GM12878 (cell line): ENCODE results near the gene ACOT12. TPM values are rescaled to one million over a fixed set of nuclear protein-coding genes. Genes with fewer than 3 reads are reported as not detected.

Experiments used
- ATAC-seq: fragments of 200-7000 bp; cut with Tn5 transposase; 3 replicates; pipeline ENCODE4 v1.9.1; 2020; ENCODE audit warnings: mild to moderate bottlenecking, moderate library complexity
- BruUV-seq: library from RNA; stranded (reverse); fragments of 400-500 nt; replicated peaks from 2 replicates; lab custom pipeline; 2021; lab: Mats Ljungman, UMichigan
- CTCF ChIA-PET: fragments of 300-600 bp; sonication (Branson Sonifier 250); formaldehyde crosslinking; extraction: SDS; loops from one replicate; lab custom pipeline; 2021; ENCODE audit warnings: inconsistent platforms; lab: Yijun Ruan, JAX
- POLR2A ChIA-PET: fragments of 350-600 bp; formaldehyde crosslinking; extraction: SDS; loops from one replicate; lab custom pipeline; 2021; ENCODE audit warnings: inconsistent platforms; lab: Charles Lee
- RAD21 ChIA-PET: fragments of 300-600 bp; sonication (Branson Sonifier 250); formaldehyde crosslinking; loops from one replicate; lab custom pipeline; 2023; ENCODE audit warnings: antibody characterized with exemption; ENCODE audit not compliant: unreplicated experiment; lab: Charles Lee
- SMC1A ChIA-PET: fragments of 300-600 bp; sonication (Branson Sonifier 250); formaldehyde crosslinking; loops from one replicate; lab custom pipeline; 2023; ENCODE audit not compliant: unreplicated experiment, uncharacterized antibody; lab: Charles Lee
- DNase-seq: peaks from one replicate; pipeline ENCODE4 v3.0.0-alpha.2; 2011; ENCODE audit warnings: low read depth, low spot score
- FAIRE-seq: peaks from 3 replicates; lab custom pipeline; 2011; peaks lifted over from hg19 to GRCh38; lab: Jason Lieb, UNC
- H2AFZ ChIP-seq: 2 replicates; pipeline ENCODE4 v1.6.0; 2011; ENCODE audit warnings: low read depth, low read length, control low read depth; ENCODE audit not compliant: control insufficient read depth
- H3K27ac ChIP-seq: 2 replicates; pipeline ENCODE4 v1.5.1; 2011; ENCODE audit warnings: control low read depth; ENCODE audit not compliant: control insufficient read depth, insufficient read depth
- H3K27me3 ChIP-seq, 2 experiments: replicated peaks in 1 of 2; 2 replicates each; pipeline versions ENCODE4 v1.6.0 to v1.6.1; 2011; ENCODE audit warnings: low read length in 1 of 2; ENCODE audit not compliant: control insufficient read depth in 2 of 2, insufficient read depth in 2 of 2
- H3K36me3 ChIP-seq, 2 experiments: 2 replicates each; pipeline ENCODE4 v1.5.1; 2011; ENCODE audit warnings: low read length in 1 of 2; ENCODE audit not compliant: control insufficient read depth in 2 of 2, insufficient read depth in 2 of 2
- H3K4me1 ChIP-seq: 2 replicates; pipeline ENCODE4 v1.6.1; 2011; ENCODE audit warnings: mild to moderate bottlenecking, low read length, moderate library complexity, mixed read lengths; ENCODE audit not compliant: control insufficient read depth, insufficient read depth
- H3K4me2 ChIP-seq: 2 replicates; pipeline ENCODE4 v1.6.0; 2011; ENCODE audit warnings: control low read depth; ENCODE audit not compliant: control insufficient read depth, insufficient read depth
- H3K4me3 ChIP-seq: fragments of 200-600 bp; sonication (generic); 2 replicates; pipeline ENCODE4 v1.5.1; 2016
- H3K79me2 ChIP-seq: 2 replicates; pipeline ENCODE4 v1.6.0; 2011; ENCODE audit warnings: low read length; ENCODE audit not compliant: control insufficient read depth, insufficient read depth
- H3K9ac ChIP-seq: 2 replicates; pipeline ENCODE4 v1.8.0; 2011; ENCODE audit warnings: low read length, control low read depth, mixed read lengths; ENCODE audit not compliant: control insufficient read depth, insufficient read depth
- H3K9me3 ChIP-seq: replicated peaks from 3 replicates; pipeline ENCODE4 v1.5.1; 2011; ENCODE audit warnings: mild to moderate bottlenecking, low read length; ENCODE audit not compliant: control insufficient read depth, insufficient read depth
- H4K20me1 ChIP-seq: 2 replicates; pipeline ENCODE4 v1.6.0; 2011; ENCODE audit not compliant: control insufficient read depth, insufficient read depth
- E2F4 ChIP-seq: IDR thresholded peaks from 2 replicates; pipeline ENCODE4 v1.6.1; 2012; ENCODE audit warnings: low read depth, low read length, improper control_type of control experiment
- E4F1 ChIP-seq: fragments of 450-650 bp; IDR thresholded peaks from 2 replicates; pipeline ENCODE4 v1.6.1; 2018; ENCODE audit warnings: borderline replicate concordance, mild to moderate bottlenecking; ENCODE audit not compliant: partially characterized antibody
- ESRRA ChIP-seq: IDR thresholded peaks from 2 replicates; pipeline ENCODE4 v1.6.1; 2012; ENCODE audit warnings: mild to moderate bottlenecking, low read length, improper control_type of control experiment
- HCFC1 ChIP-seq: fragments of 150-350 bp; IDR thresholded peaks from 2 replicates; pipeline ENCODE4 v1.6.1; 2014; ENCODE audit warnings: low read length
- KLF5 ChIP-seq: fragments of 450-650 bp; IDR thresholded peaks from 2 replicates; pipeline ENCODE4 v1.6.1; 2014; ENCODE audit warnings: mild to moderate bottlenecking; ENCODE audit not compliant: partially characterized antibody
- LARP7 ChIP-seq: fragments of 450-650 bp; IDR thresholded peaks from 2 replicates; pipeline ENCODE4 v1.6.1; 2017; ENCODE audit warnings: mild to moderate bottlenecking
- MXI1 ChIP-seq: fragments of 150-350 bp; IDR thresholded peaks from 2 replicates; pipeline ENCODE4 v1.6.1; 2011; ENCODE audit warnings: low read depth, mild to moderate bottlenecking, inconsistent platforms, low read length, improper control_type of control experiment
- NFYB ChIP-seq: IDR thresholded peaks from 2 replicates; pipeline ENCODE4 v1.6.1; 2011; ENCODE audit warnings: low read depth, mild to moderate bottlenecking, low read length, improper control_type of control experiment, moderate library complexity; ENCODE audit not compliant: insufficient read depth
- NR2C1 ChIP-seq: fragments of 450-650 bp; IDR thresholded peaks from 2 replicates; pipeline ENCODE4 v1.6.1; 2017; ENCODE audit warnings: antibody characterized with exemption, mild to moderate bottlenecking, moderate library complexity
- PAX5 ChIP-seq: IDR thresholded peaks from 2 replicates; pipeline ENCODE4 v1.6.1; 2011; ENCODE audit warnings: low read depth, low read length, borderline replicate concordance
- PAX8 ChIP-seq: fragments of 450-650 bp; IDR thresholded peaks from 2 replicates; pipeline ENCODE4 v1.6.1; 2017; ENCODE audit warnings: mild to moderate bottlenecking, moderate library complexity
- RELA ChIP-seq: fragments of 450-650 bp; IDR thresholded peaks from 2 replicates; pipeline ENCODE4 v1.8.0; 2014; ENCODE audit warnings: borderline replicate concordance; ENCODE audit not compliant: partially characterized antibody
- STAT3 ChIP-seq: IDR thresholded peaks from 2 replicates; pipeline ENCODE4 v1.6.1; 2011; ENCODE audit warnings: low read depth, low read length, improper control_type of control experiment
- YBX1 ChIP-seq: fragments of 450-650 bp; IDR thresholded peaks from 2 replicates; pipeline ENCODE4 v1.6.1; 2016; ENCODE audit warnings: antibody characterized with exemption
- YY1 ChIP-seq: IDR thresholded peaks from 2 replicates; pipeline ENCODE4 v1.6.1; 2011; ENCODE audit warnings: low read depth, mild to moderate bottlenecking, low read length
- WGBS: methylation state at CpG from one replicate; pipeline ENCODE4 v1.1.6; 2016; ENCODE audit warnings: low lambda C conversion rate; ENCODE audit not compliant: insufficient replicate concordance, insufficient coverage; ENCODE audit errors: missing lambda C conversion rate; 5-methylcytosine and 5-hydroxymethylcytosine counted together
- in situ Hi-C: fragments of 300-500 bp; cut with MboI; formaldehyde crosslinking; loops from 9 replicates; pipeline ENCODE4 v1.14.3; 2018; ENCODE audit warnings: mixed read lengths
- intact Hi-C: fragments of 100-400 bp; cut with micrococcal nuclease; formaldehyde crosslinking; loops from one replicate; pipeline ENCODE4 v1.14.2; 2022; ENCODE audit not compliant: unreplicated experiment
- polyA plus RNA-seq, 11 experiments: library from polyadenylated mRNA; depleted of rRNA in 4 of 11; unstranded in 6 of 11; stranded (reverse) in 5 of 11; fragments of >200 nt; fragmentation: Nextera tagmentation in 4 of 11; fragmentation: Illumina TruSeq in 1 of 11; extraction: Ambion mirVana in 4 of 11; extraction: Trizol in 1 of 11; gene quantifications; 1 replicate in 1 of 11; 2 replicates in 10 of 11; pipeline versions ENCODE4 v1.2.1 to v1.2.3, GENCODE V29; 2011 to 2016; ENCODE audit warnings: inconsistent platforms in 2 of 11, missing spikeins in 2 of 11, low read depth in 1 of 11
- total RNA-seq, 4 experiments: library from RNA; depleted of rRNA in 3 of 4; stranded (reverse); fragments of >200 nt in 3 of 4; fragmentation: Illumina TruSeq in 1 of 4; extraction: Trizol in 1 of 4; gene quantifications; 2 replicates each; pipeline versions ENCODE4 v1.2.1 to v1.2.3, GENCODE V29; 2013 to 2021

The ACOT12 gene
- total and polyA plus RNA-seq, 10 of the 15 experiments (the other 5 are each of a cell fraction or from before 2014, with no cell fraction given), result 0.08 TPM; not detected in 9

- no peaks in the 10 kb centered on the region for H3K36me3 ChIP-seq
- no peaks in the 10 kb centered on the region for H4K20me1 ChIP-seq
- no peaks in the 10 kb centered on the region for H3K9me3 ChIP-seq
- intact Hi-C loops (no loop called here), in situ Hi-C loops (no loop called here)
- H3K9ac ChIP-seq, result no peak overlapping the region
- RAD21 ChIA-PET, result no interaction called here
- SMC1A ChIA-PET, result interaction anchor here (0.9 kb wide), 1 partner anchor 66 kb away, joined by 4 read pairs; no protein-coding TSS in a partner anchor
- H3K4me2 ChIP-seq, result no peak overlapping the region
- no peak for FAIRE-seq
- no peak overlapping the region for H2AFZ ChIP-seq
- DNase-seq, result no peak
- POLR2A ChIA-PET, result no interaction called here
- no peaks in the 10 kb centered on the region for H3K79me2 ChIP-seq
- 94% methylated on average over 7 of the region's 7 CpGs for WGBS
- no TSS peak for BruUV-seq
- ATAC-seq, result no peak
- no peaks in the 10 kb centered on the region for H3K4me1 ChIP-seq
- CTCF ChIA-PET, result interaction anchor here (1.4 to 1.5 kb wide), 2 partner anchors 20 to 21 kb away, joined by 3 read pairs; no protein-coding TSS in a partner anchor
- no peaks in the 10 kb centered on the region for H3K27me3 ChIP-seq
- no peak overlapping the region for H3K27ac ChIP-seq
- TF ChIP-seq YY1, result no peak
- no peak for TF ChIP-seq PAX5
- no peak for TF ChIP-seq PAX8
- no peak for TF ChIP-seq ESRRA
- TF ChIP-seq NR2C1, result no peak
- TF ChIP-seq STAT3, result no peak
- no peak for TF ChIP-seq MXI1
- TF ChIP-seq KLF5, result no peak
- no peak for TF ChIP-seq E2F4
- TF ChIP-seq NFYB, result no peak
- TF ChIP-seq RELA, result no peak
- TF ChIP-seq HCFC1, result no peak
- no peak for TF ChIP-seq E4F1
- no peak for TF ChIP-seq YBX1
- no peak for TF ChIP-seq LARP7
- no peak overlapping the region for H3K4me3 ChIP-seq
Measured at GRCh38 chr5:81405126-81405891, 11.4 kb upstream of the ACOT12 start.
